GM21526 (cell line): ENCODE data around the gene PSMC4.

Experiments
- ATAC-seq: cut with Tn5 transposase; IDR thresholded peaks from one replicate; pipeline ENCODE4 v1.9.1; 2021; ENCODE audit warnings: moderate library complexity; ENCODE audit not compliant: unreplicated experiment, low FRiP score

PSMC4 gene

GRCh38 chr19:39986643-39987042, 15.7 kb downstream of the PSMC4 start:
- ATAC-seq: no peak

- no peak for ATAC-seq
These were observed 16.2 kb downstream of the PSMC4 start for GRCh38 chr19:39987167-39987566.

- no peak for ATAC-seq
These were observed 16.6 kb downstream of the PSMC4 start for GRCh38 chr19:39987596-39987995.

GRCh38 chr19:39993605-39994004, 22.6 kb downstream of the PSMC4 start:
- ATAC-seq: no peak

GRCh38 chr19:39994361-39994760, 23.4 kb downstream of the PSMC4 start:
- ATAC-seq: no peak

GRCh38 chr19:39995794-39996193, 24.8 kb downstream of the PSMC4 start:
- ATAC-seq: no peak

GRCh38 chr19:39996218-39996810, 25.3 kb downstream of the PSMC4 start:
- ATAC-seq: peak; percentile 30

- ATAC-seq: peak; percentile 69
These were observed 26.1 kb downstream of the PSMC4 start, which contains the start of gene ZNF546 for GRCh38 chr19:39996811-39997637. Gene ZNF546 (plus strand): TSS chr19:39997060. CDS start chr19:39998327, 1,267 bp downstream.

GRCh38 chr19:39997638-39998216, 26.8 kb downstream of the PSMC4 start:
- ATAC-seq: peak; percentile 15

GRCh38 chr19:39998501-39998900, 27.5 kb downstream of the PSMC4 start:
- ATAC-seq: no peak

GRCh38 chr19:40005691-40006272, 34.8 kb downstream of the PSMC4 start:
- ATAC-seq: no peak

GRCh38 chr19:40006273-40006691, 35.3 kb downstream of the PSMC4 start:
- ATAC-seq: no peak

- no peak for ATAC-seq
These were observed 38.7 kb downstream of the PSMC4 start for GRCh38 chr19:40009674-40010073.

GRCh38 chr19:40013991-40014390, 43.0 kb downstream of the PSMC4 start:
- no peak for ATAC-seq

GRCh38 chr19:40023969-40024368, 53.0 kb downstream of the PSMC4 start:
- no peak for ATAC-seq

GRCh38 chr19:40025938-40026596, 55.1 kb downstream of the PSMC4 start:
- no peak for ATAC-seq

GRCh38 chr19:40026597-40026970, 55.6 kb downstream of the PSMC4 start:
- no peak for ATAC-seq
